Mesothelial cell of epicardium (in vitro differentiated cells): ENCODE results near the gene SYNGR1. TPM values are rescaled to one million over a fixed set of nuclear protein-coding genes. Genes with fewer than 3 reads are reported as not detected.

Experiments
- DNase-seq, 2 experiments: peaks; one replicate each; pipeline ENCODE4 v3.0.0; 2021; ENCODE audit warnings: low spot score in 2 of 2; ENCODE audit not compliant: unreplicated experiment in 2 of 2
- H3K27ac Mint-ChIP-seq: 2 replicates; pipeline ENCODE4 v1.8.0; 2021; ENCODE audit warnings: mixed read lengths
- H3K27me3 Mint-ChIP-seq: 2 replicates; pipeline ENCODE4 v1.8.0; 2021; ENCODE audit warnings: low read depth, mixed read lengths
- H3K36me3 Mint-ChIP-seq: 2 replicates; pipeline ENCODE4 v1.8.0; 2021; ENCODE audit warnings: mixed read lengths
- H3K4me1 Mint-ChIP-seq: 2 replicates; pipeline ENCODE4 v1.8.0; 2021; ENCODE audit warnings: mixed read lengths
- H3K4me3 Mint-ChIP-seq: 2 replicates; pipeline ENCODE4 v1.8.0; 2021; ENCODE audit warnings: mild to moderate bottlenecking, moderate library complexity, mixed read lengths
- H3K9me3 Mint-ChIP-seq: 2 replicates; pipeline ENCODE4 v1.8.0; 2021; ENCODE audit warnings: mixed read lengths
- CTCF ChIP-seq: fragments of 200-600 bp; sonication (generic); IDR thresholded peaks from one replicate; pipeline ENCODE4 v1.5.0; 2021; ENCODE audit warnings: antibody characterized with exemption; ENCODE audit not compliant: unreplicated experiment
- total RNA-seq: library from RNA; stranded (reverse); gene quantifications from 3 replicates; pipeline ENCODE4 v1.2.1, GENCODE V29; 2021

SYNGR1 gene
- total RNA-seq, 1 donor from 2014 or later, result 38.9 TPM

GRCh38 chr22:39360242-39360641 is 10.5 kb downstream of the SYNGR1 start:
- Mint-ChIP-seq H3K4me1 (peaks cover 41% of the 10 kb centered on the region), H3K4me3 (no peak overlapping the region)
- DNase-seq, result no peak

GRCh38 chr22:39360674-39361413 is 11.1 kb downstream of the SYNGR1 start:
- peaks cover 41% of the 10 kb centered on the region for H3K4me1 Mint-ChIP-seq
- no peak overlapping the region for H3K4me3 Mint-ChIP-seq
- peaks cover 13% of the 10 kb centered on the region for H3K36me3 Mint-ChIP-seq
- no peaks in the 10 kb centered on the region for H3K9me3 Mint-ChIP-seq
- TF ChIP-seq CTCF, result no peak
- no peaks in the 10 kb centered on the region for H3K27me3 Mint-ChIP-seq
- peak overlapping the region; percentile 63 for H3K27ac Mint-ChIP-seq
- no peak for DNase-seq

More at GRCh38 chr22:39360242-39360641, 10.5 kb downstream of the SYNGR1 start:
- H3K9me3 Mint-ChIP-seq, result no peaks in the 10 kb centered on the region
- H3K27ac Mint-ChIP-seq, result no peak overlapping the region
- H3K36me3 Mint-ChIP-seq, result peaks cover 13% of the 10 kb centered on the region
- H3K27me3 Mint-ChIP-seq, result no peaks in the 10 kb centered on the region
- TF ChIP-seq CTCF, result no peak

DNA sequence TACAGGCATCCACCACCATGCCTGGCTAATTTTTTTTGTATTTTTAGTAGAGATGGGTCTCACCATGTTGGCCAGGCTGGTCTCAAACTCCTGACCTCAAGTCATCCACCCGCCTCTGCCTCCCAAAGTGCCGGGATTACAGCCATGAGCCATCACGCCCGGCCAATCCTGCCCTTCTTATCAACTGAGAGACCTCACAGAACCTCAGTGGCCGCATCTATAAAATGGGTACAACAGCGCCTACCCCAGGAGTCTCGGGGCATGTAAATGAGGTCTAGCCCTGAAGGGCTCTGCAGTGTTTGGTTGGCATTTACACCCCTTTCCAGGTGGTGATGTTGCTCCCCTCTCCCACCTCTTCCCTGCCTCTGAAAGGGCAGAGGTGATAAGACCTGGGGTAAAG is 11.7 kb downstream of the SYNGR1 start:
- Mint-ChIP-seq H3K27me3 (no peaks in the 10 kb centered on the region), H3K9me3 (no peaks in the 10 kb centered on the region), H3K27ac (no peak overlapping the region), H3K36me3 (peaks cover 11% of the 10 kb centered on the region), H3K4me3 (no peak overlapping the region), H3K4me1 (peaks cover 40% of the 10 kb centered on the region)
- no peak for TF ChIP-seq CTCF
- no peak for DNase-seq

DNA sequence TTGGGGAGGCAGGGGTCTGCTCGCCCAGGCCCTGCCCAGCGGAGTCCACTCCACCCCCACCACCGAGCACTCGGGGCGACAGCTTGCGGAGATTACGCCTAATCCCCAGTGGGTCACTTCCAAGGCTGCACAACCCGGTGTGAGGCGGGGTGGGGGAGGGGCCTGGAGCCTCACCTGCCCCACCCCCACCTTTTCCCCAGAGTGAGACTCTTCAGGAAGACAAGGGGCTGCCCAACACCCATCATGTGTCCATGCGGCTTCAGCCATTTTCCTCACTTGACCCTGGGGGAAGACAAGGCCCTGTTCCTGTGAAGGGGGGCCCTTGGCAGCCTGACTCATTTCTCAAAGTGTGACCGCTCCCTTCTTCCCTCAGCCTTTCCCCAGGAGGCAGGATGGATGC is 12.5 kb downstream of the SYNGR1 start:
- Mint-ChIP-seq H3K36me3 (peaks cover 11% of the 10 kb centered on the region), H3K9me3 (no peaks in the 10 kb centered on the region), H3K27ac (no peak overlapping the region), H3K27me3 (no peaks in the 10 kb centered on the region), H3K4me1 (peaks cover 40% of the 10 kb centered on the region), H3K4me3 (no peak overlapping the region)
- DNase-seq, result no peak
- no peak for TF ChIP-seq CTCF

- no peak for DNase-seq
- Mint-ChIP-seq H3K27ac (no peak overlapping the region), H3K4me1 (peaks cover 40% of the 10 kb centered on the region), H3K36me3 (peaks cover 11% of the 10 kb centered on the region), H3K27me3 (no peaks in the 10 kb centered on the region), H3K9me3 (no peaks in the 10 kb centered on the region), H3K4me3 (no peak overlapping the region)
- TF ChIP-seq CTCF, result no peak
Observed at GRCh38 chr22:39362932-39363331, 13.1 kb downstream of the SYNGR1 start.
